A172 (cell line): ENCODE results near the gene IRAK1. TPM values are rescaled to one million over a fixed set of nuclear protein-coding genes. Genes with fewer than 3 reads are reported as not detected.

Source experiments
- DNase-seq: peaks from one replicate; pipeline ENCODE4 v3.0.0-alpha.2; 2015; ENCODE audit warnings: low spot score
- total RNA-seq: library from RNA; depleted of rRNA; stranded (reverse); fragments of >200 nt; shearing (Covaris generic); gene quantifications from 2 replicates; pipeline ENCODE4 v1.2.3, GENCODE V29; 2014; rRNA removed

The IRAK1 gene
- total RNA-seq, result 192 and 220 TPM in 2 replicates

- DNase-seq, result peak; percentile 33
Observed at GRCh38 chrX:154019633-154020528, at the start of gene IRAK1. IRAK1 (minus strand) TSS chrX:154019902; CDS start chrX:154019812, 90 bp downstream.

GRCh38 chrX:154068560-154068959, 48.9 kb upstream of the IRAK1 start:
- no peak for DNase-seq

- DNase-seq, result no peak
Observed at GRCh38 chrX:154064637-154065435, 45.1 kb upstream of the IRAK1 start.

GRCh38 chrX:154063234-154063633, 43.5 kb upstream of the IRAK1 start:
- DNase-seq, result no peak

- DNase-seq, result no peak
Observed at GRCh38 chrX:154061801-154062200, 42.1 kb upstream of the IRAK1 start.

- DNase-seq, result no peak
Observed at GRCh38 chrX:154059729-154060245, 40.1 kb upstream of the IRAK1 start.

- DNase-seq, result no peak
Observed at GRCh38 chrX:154059231-154059630, 39.5 kb upstream of the IRAK1 start.

- no peak for DNase-seq
Observed at GRCh38 chrX:154058214-154058997, 38.7 kb upstream of the IRAK1 start.

GRCh38 chrX:154057791-154058190, 38.1 kb upstream of the IRAK1 start:
- DNase-seq, result no peak

- no peak for DNase-seq
Observed at GRCh38 chrX:154056770-154057241, 37.1 kb upstream of the IRAK1 start.

GRCh38 chrX:154051201-154051810, 31.6 kb upstream of the IRAK1 start:
- peak; percentile 49 for DNase-seq

- no peak for DNase-seq
Observed at GRCh38 chrX:154050113-154050495, 30.4 kb upstream of the IRAK1 start.

- DNase-seq, result no peak
Observed at GRCh38 chrX:154049209-154050112, 29.8 kb upstream of the IRAK1 start.

GRCh38 chrX:154048398-154048797, 28.7 kb upstream of the IRAK1 start:
- DNase-seq, result no peak

- no peak for DNase-seq
Observed at GRCh38 chrX:154046940-154047610, 27.4 kb upstream of the IRAK1 start.

GRCh38 chrX:154046031-154046781, 26.5 kb upstream of the IRAK1 start:
- peak; percentile 64 for DNase-seq

GRCh38 chrX:154044091-154044490, 24.4 kb upstream of the IRAK1 start:
- DNase-seq, result no peak

GRCh38 chrX:154043003-154043763, 23.5 kb upstream of the IRAK1 start:
- DNase-seq, result peak; percentile 36
